ENCODE data around the gene KSR2. TPM values are rescaled to one million over a fixed set of nuclear protein-coding genes. Genes with fewer than 3 reads are reported as not detected.

Gene KSR2
- total and polyA plus RNA-seq, 2 of the 13 experiments (the other 11 are each of a cell fraction or from before 2014, with no cell fraction given) = 0.02 TPM; not detected in 1

- ATAC-seq = no peak
- in situ Hi-C loops (cut with HindIII; ENCODE audit: extremely low pct_ligation_motif_present, low pct_unique_long_range_greater_than_20kb) = no loop called here
- Histone ChIP-seq H3K27ac (ENCODE audit: extremely low read length, insufficient read depth, low read length) (no peak overlapping the region), H3K9ac (ENCODE audit: insufficient read depth, low read depth, low read length) (no peak overlapping the region), H3K4me1 (ENCODE audit: insufficient read depth, low read length) (no peaks in the 10 kb centered on the region), H4K20me1 (ENCODE audit: insufficient read depth, low read length) (no peaks in the 10 kb centered on the region), H3K27me3 (ENCODE audit: control insufficient read depth in 1 of 2, insufficient read depth in 2 of 2, low read length in 2 of 2) (no peaks in the 10 kb centered on the region), H3K9me3 (ENCODE audit: low read length) (no peaks in the 10 kb centered on the region), H3K4me2 (ENCODE audit: low read depth, low read length) (no peak overlapping the region), H3K79me2 (ENCODE audit: insufficient read depth, low read length) (no peaks in the 10 kb centered on the region), H3K4me3 (replicated peaks in 1 of 3; ENCODE audit: insufficient read depth in 1 of 3, low read depth in 2 of 3, low read length in 3 of 3) (no peak overlapping the region), H3K36me3 (replicated peaks in 1 of 2; ENCODE audit: control insufficient read depth in 1 of 2, insufficient read depth in 2 of 2, low read length in 2 of 2) (no peaks in the 10 kb centered on the region), H2AFZ (ENCODE audit: low read length) (no peak overlapping the region)
- no TSS peak for BruUV-seq (replicated peaks)
- intact Hi-C loops (cut with micrococcal nuclease; ENCODE audit: unreplicated experiment) = no loop called here
- no peak for FAIRE-seq
- ChIA-PET POLR2A (no interaction called here), CTCF (ENCODE audit: low intra/inter-chr PET ratio, low total read pairs) (no interaction called here)
- WGBS (ENCODE audit: low lambda C conversion rate) = 20% methylated on average over 2 of the region's 3 CpGs
- TF ChIP-seq, protein P1, sequence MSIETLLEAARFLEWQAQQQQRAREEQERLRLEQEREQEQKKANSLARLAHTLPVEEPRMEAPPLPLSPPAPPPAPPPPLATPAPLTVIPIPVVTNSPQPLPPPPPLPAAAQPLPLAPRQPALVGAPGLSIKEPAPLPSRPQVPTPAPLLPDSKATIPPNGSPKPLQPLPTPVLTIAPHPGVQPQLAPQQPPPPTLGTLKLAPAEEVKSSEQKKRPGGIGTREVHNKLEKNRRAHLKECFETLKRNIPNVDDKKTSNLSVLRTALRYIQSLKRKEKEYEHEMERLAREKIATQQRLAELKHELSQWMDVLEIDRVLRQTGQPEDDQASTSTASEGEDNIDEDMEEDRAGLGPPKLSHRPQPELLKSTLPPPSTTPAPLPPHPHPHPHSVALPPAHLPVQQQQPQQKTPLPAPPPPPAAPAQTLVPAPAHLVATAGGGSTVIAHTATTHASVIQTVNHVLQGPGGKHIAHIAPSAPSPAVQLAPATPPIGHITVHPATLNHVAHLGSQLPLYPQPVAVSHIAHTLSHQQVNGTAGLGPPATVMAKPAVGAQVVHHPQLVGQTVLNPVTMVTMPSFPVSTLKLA (IDR thresholded peaks at IDR 0.05) = peak; percentile 91
- TF ChIP-seq KDM3A (CRISPR knock-in tag; IDR thresholded peaks at IDR 0.05; ENCODE audit: low read depth) (no peak), UBTF (CRISPR knock-in tag; IDR thresholded peaks at IDR 0.05) (no peak)
- DNase-seq (ENCODE audit: low spot score) = no peak
Measured at GRCh38 chr12:117403586-117404139, 565.1 kb downstream of the KSR2 start.

Other genes with a start within 250 kb of the KSR2 start
- gene RFC5, start 47.7 kb upstream of the KSR2 start, total RNA-seq (2016; rRNA removed; fragmentation: Illumina TruSeq; extraction: Trizol) = 51.4 and 66.2 TPM in 2 replicates
- 12.1 and 16.8 TPM in 2 replicates for gene RFC5, start 47.7 kb upstream of the KSR2 start, polyA plus RNA-seq (2011; rRNA removed)
- gene WSB2, start 92.2 kb upstream of the KSR2 start, total RNA-seq (2016; rRNA removed; fragmentation: Illumina TruSeq; extraction: Trizol) = 31.0 and 39.5 TPM in 2 replicates
- 76.5 and 82.8 TPM in 2 replicates for gene WSB2, start 92.2 kb upstream of the KSR2 start, polyA plus RNA-seq (2011; rRNA removed)
- 35.6 and 42.5 TPM in 2 replicates for gene VSIG10, start 135.0 kb upstream of the KSR2 start, total RNA-seq (2016; rRNA removed; fragmentation: Illumina TruSeq; extraction: Trizol)
- gene VSIG10, start 135.0 kb upstream of the KSR2 start, polyA plus RNA-seq (2011; rRNA removed) = 25.6 and 28.6 TPM in 2 replicates
- gene PEBP1, start 167.1 kb upstream of the KSR2 start, total RNA-seq (2016; rRNA removed; fragmentation: Illumina TruSeq; extraction: Trizol) = 1,505 and 1,984 TPM in 2 replicates
- gene PEBP1, start 167.1 kb upstream of the KSR2 start, polyA plus RNA-seq (2011; rRNA removed) = 437 and 538 TPM in 2 replicates

Measured in HepG2 (cell line).